GM19324 (cell line): ENCODE results near the gene SNRPA.

Source experiments
- ATAC-seq: cut with Tn5 transposase; IDR thresholded peaks from one replicate; pipeline ENCODE4 v1.9.1; 2021; ENCODE audit warnings: mild to moderate bottlenecking, moderate library complexity; ENCODE audit not compliant: unreplicated experiment, low FRiP score

Gene SNRPA

DNA sequence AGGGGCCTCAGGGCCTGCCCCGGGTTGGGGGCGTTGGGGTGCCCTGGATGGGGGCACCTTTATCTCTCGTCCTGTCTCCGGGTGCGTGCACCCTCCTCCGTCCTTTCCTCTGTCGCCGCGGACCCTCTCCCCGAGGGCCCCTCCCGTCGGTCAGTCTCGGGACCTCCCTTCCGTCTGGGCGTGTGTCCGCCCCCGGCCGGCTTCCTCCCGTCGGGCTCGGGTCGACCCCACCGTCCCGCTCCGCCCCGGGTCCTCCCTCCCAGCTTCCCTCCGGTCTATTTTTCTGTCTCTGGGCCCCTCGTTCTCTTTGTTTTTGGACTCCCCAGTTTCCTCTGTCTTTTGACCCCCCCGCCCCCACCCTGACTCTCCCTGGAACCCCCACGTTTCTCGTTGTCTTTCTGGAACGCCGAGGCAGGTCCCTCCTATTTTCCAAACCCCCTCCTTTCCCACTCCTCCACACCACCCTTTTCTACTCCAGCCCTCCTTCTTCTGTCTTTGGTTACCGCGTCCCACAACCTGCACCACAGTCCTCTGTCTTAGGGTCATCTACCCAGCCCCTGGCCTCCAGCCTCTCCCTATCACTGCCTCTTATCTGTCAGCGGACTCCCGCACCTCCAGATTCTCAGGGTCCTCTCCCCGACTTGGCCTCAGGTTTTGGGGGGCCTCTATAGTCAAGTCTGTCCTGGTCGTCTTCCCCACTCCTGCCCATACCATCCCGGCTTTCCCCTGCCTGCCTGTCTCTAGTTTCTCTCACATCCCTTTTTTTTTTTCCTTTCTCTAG lies 48.7 kb downstream of the SNRPA start:
- ATAC-seq, result no peak

DNA sequence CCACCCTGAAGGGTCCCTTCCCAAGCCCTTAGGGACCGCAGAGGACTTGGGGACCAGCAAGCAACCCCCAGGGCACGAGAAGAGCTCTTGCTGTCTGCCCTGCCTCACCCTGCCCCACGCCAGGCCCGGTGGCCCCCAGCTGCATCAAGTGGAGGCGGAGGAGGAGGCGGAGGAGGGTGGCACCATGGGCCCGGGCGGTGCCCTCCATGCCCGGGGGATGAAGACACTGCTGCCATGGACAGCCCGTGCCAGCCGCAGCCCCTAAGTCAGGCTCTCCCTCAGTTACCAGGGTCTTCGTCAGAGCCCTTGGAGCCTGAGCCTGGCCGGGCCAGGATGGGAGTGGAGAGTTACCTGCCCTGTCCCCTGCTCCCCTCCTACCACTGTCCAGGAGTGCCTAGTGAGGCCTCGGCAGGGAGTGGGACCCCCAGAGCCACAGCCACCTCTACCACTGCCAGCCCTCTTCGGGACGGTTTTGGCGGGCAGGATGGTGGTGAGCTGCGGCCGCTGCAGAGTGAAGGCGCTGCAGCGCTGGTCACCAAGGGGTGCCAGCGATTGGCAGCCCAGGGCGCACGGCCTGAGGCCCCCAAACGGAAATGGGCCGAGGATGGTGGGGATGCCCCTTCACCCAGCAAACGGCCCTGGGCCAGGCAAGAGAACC lies 49.5 kb downstream of the SNRPA start:
- ATAC-seq, result no peak

DNA sequence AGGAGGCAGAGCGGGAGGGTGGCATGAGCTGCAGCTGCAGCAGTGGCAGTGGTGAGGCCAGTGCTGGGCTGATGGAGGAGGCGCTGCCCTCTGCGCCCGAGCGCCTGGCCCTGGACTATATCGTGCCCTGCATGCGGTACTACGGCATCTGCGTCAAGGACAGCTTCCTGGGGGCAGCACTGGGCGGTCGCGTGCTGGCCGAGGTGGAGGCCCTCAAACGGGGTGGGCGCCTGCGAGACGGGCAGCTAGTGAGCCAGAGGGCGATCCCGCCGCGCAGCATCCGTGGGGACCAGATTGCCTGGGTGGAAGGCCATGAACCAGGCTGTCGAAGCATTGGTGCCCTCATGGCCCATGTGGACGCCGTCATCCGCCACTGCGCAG lies 50.0 kb downstream of the SNRPA start:
- no peak for ATAC-seq

DNA sequence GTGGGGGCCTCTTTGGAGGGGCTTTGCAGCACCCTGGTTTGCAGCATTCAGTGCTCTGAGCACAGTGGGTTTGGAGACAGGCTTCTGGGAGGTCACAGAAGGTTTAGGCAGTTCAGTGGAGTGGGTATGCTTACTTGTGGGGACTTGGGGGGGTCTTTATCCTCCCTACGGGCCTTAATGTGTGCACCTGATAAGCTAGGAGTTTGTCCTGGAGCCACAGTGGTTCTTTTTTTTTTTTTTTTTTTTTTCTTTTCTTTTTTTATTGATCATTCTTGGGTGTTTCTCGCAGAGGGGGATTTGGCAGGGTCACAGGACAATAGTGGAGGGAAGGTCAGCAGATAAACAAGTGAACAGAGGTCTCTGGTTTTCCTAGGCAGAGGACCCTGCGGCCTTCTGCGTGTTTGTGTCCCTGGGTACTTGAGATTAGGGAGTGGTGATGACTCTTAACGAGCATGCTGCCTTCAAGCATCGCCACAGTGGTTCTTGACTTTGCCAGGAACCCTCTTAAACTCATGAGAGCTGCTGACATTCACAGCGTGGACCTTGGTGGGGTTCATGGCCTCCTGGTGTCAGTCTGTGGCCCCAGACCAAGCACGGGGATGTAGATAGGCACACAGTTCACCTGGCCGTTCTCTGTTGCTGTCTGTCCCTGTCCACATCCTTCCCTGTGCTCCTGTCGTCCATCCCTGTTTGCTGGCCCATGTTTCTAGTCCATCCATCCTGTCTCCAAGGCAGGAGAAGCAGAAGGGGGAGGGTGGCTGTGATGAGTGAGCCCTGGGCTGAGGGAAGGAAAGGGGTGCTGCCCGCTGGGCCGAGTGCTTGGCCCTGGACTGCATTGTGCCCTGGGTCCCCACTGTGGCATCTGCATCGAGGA lies 50.7 kb downstream of the SNRPA start:
- no peak for ATAC-seq

DNA sequence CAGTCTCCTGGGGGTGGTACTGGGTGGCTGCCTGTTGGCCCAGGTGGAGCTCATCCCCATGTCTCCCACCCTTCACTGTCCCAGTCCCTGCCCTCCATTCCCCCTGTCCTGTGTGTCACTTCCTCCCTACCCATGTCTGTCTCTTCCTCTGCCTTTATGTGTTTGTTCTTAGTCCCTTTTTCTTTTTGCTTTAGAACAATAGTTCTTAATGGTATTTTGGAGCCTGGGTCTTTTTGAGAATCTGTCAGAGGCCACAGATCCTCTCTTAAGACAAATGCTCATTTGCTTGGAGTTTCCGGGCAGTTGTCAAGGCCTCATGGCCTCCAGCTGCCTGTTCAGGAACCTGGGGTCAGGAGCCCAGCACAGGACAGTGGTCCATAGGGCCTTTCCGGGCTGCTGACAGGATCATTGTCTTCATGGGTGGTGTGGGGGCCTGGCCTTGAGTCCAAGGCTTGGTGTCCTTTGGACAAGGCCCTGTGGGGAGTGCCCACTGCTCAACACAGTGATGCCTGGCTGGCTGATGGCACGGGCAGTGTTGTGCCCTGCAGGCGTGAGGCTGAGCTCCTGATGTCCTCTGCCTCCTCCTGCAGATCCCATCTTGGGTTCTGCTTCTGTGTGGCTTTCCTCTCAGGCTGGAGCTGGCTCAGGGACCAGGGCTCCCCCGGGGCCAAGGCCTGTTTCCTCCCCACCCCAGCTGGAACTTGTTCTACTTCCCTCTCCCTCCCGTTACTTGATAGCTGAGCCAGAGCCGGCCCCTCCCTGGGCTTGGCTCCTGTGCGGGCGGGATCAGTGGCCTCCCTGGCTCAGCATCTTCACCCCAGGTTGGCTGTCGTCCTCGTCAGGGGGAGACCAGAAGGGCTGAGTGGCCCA lies 51.5 kb downstream of the SNRPA start:
- ATAC-seq, result no peak

DNA sequence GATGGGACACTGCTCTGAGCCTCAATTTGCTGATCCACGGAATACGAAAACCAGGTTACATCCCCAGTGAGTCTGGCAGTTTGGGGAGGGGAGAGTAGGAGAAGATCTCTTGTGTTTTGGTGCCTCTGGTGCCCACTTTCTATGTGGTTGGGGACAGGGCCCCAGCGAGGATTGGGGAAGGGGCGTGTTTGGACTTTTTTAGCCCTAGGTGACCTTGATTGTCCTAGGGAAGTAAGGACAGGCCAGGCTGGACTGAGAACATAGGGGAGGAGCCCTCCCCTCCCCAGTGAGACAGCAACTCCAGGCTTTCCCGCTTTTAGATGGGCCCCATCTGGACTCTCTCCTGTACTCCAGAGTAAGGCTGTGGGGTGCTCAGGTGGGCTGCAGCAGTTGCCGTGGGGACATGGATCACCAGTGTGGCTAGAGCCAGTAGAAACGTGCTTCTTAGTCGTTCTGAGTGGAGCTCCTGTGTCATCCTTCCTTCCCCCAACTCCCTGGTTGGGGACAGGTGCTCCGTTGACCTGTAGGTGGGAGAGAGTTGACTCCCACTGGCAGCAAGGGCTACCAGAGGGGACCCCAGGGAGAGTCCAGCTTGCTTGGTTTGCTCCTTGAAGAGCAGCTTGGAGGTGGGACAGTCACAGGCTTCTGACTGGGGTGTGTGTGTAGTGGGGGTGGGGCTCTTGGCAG lies 52.3 kb downstream of the SNRPA start:
- no peak for ATAC-seq

DNA sequence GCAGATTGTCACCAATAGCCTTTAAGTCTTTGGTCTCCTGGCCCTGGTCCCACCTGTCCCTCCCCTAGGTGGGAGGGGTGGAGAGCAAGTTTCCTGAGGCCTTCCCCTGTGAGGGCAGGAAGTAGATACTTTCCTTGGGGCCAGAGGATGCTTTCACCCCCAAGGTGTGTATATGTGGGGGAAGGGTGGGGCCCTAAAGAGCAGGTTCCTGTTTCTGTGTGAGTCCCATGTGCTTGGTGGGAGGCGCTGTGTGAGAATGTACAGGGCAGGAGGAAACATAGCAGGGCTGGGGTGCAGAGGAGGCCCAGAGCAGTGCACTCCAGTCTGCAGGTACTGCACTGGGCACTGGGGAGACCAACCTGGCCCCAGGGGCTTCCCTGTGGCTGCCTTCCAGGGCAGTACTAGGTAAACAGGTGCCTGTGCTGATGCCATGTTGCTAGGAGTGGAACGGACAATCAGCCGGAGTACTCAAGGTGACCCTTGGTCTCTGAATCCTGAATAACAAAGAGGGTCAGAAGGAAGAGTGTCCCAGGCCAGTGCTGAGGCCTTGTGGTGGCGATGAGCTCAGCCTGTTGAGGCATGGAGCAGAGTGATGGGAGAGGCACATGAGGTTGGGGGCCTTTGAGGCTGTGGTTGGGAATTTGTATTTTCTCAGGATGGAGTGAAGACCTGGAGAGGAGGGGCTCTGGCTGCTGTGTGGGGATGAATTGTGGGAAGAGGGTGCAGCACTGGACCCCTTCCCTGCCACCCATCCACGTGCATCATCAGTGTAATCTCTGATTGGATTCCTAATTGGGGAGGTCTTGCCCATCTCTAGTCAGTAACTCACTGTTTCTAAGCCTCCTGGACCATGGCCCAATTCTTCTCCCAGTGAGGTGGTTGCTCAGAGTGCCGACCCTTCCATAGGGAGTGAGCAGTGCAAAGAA lies 53.1 kb downstream of the SNRPA start:
- no peak for ATAC-seq

DNA sequence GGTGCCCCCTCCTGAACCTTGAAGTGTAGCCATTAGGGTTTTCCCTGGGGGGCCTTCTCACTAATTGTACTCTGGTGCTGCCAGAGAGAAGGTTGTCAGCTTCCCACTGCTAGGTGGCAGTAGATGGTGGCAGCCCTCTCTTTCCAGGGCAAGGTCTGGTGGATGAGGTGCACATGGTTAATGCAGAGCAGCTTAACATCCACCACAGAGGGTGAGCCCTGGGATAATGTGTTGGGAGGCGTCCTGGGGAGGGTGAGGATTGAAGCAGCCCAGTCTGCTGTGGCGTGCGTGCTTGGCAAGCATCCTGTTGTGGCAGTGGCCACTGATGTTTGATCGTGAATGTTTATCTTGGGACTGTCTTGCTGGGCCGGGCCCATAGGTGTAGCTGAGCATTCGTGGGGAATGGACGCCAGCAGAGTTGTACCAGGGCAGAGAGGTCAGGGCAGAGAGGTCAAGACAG lies 53.8 kb downstream of the SNRPA start:
- ATAC-seq, result no peak

DNA sequence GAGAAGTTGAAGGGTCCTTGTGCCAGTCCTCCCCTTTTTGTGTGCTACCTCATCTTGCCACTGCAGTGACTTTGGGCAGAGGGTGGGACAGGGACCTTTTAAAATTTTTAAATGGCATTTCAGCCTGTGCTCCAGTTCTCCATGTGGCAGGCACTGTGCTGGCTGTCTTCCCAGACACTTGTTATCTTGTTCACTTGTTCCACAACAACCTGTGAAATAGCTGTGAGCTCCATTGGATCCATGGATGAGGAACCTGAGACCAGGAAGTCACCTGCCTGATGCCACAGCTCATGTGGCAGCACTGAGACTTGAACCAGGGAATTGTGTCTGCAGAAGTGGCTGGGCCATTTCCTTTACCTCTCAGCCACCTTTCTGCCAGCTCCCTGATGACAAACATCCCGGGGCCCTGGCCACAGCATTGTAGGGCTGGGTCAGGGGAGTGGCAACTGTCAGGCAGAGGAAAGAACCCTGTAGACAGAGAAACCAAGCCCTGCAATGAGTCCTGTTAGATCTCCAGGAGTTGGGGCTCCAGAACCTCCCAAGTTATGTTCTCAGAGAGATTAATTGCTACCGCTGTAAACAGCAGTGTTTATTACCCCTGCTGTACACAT lies 54.4 kb downstream of the SNRPA start:
- ATAC-seq, result no peak

DNA sequence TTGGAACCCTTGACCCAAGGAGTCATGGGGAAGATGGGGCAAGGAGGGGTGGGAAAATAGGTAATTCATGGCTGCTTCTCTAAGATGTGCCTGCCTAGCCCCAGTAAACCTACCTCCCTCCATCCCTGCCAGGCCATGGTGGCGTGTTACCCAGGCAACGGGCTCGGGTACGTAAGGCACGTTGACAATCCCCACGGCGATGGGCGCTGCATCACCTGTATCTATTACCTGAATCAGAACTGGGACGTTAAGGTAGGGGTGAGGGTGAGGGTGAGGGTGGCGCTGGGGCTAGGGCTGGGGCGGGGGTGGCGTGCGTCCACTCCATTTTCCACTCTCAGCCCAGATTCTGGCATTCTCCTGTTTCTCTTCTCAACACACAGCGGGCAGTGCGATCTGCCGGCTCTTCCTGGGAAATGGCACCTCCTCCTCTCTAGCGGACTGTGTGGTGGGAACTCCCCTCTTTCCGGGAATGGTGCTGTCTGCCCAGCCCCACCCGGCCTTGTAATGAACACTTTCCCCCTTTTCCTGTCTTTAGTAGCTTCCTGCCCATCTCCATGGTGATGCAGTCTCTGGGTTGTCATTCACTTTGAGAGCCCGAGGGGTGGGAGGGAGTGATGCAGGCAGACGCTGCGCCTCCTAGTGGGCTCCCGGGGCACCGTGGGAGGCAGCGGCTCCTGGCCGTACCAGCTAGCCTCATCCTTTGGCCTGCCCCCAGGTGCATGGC lies 55.6 kb downstream of the SNRPA start:
- ATAC-seq, result no peak

DNA sequence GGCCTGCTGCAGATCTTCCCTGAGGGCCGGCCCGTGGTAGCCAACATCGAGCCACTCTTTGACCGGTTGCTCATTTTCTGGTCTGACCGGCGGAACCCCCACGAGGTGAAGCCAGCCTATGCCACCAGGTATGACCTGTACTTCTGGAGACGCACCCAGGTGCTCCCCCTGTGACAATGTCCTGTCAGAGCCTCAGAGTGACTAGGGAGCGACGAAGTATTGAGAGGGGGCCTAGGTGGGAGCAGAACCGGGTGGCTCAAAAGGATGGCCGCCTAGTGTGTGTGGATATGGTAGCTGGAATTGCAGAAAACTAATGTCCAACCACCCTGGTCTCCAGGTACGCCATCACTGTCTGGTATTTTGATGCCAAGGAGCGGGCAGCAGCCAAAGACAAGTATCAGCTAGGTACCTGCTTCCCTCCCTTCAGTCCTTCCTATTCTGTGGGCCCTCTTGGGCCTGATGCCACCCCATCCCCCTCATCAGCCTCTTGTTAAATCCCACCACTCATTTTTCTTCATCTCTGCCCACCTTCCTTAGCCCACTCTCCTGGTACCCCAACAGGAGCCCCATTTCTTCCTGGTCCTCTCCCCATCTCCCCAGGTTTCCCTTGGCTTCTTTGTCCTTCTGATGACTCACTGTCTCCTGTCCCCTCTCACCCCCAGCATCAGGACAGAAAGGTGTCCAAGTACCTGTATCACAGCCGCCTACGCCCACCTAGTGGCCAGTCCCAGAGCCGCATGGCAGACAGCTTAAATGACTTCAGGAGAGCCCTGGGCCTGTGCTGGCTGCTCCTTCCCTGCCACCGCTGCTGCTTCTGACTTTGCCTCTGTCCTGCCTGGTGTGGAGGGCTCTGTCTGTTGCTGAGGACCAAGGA lies 56.4 kb downstream of the SNRPA start:
- ATAC-seq, result no peak

DNA sequence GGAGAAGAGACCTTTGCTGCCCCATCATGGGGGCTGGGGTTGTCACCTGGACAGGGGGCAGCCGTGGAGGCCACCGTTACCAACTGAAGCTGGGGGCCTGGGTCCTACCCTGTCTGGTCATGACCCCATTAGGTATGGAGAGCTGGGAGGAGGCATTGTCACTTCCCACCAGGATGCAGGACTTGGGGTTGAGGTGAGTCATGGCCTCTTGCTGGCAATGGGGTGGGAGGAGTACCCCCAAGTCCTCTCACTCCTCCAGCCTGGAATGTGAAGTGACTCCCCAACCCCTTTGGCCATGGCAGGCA lies 57.0 kb downstream of the SNRPA start:
- no peak for ATAC-seq

DNA sequence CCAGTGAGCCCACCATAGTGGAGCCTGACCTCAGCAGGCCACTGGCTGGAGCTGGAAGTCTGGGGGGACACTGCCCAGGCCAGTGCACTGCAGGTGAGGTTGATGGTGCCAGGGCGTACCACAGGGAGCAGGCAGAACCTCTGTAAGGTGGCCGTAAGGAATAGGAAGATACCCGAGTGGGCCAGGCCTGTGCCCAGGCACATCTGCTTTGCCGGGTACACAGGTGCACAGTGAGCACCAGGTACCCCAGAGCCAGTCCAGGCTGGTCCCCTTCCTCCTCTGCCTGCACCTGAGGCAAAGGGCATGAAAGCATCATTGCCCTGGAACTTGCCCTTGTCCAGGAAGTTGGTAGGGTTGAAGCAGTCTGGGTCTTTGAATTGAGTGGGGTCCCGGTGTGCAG lies 57.5 kb downstream of the SNRPA start:
- ATAC-seq, result no peak

DNA sequence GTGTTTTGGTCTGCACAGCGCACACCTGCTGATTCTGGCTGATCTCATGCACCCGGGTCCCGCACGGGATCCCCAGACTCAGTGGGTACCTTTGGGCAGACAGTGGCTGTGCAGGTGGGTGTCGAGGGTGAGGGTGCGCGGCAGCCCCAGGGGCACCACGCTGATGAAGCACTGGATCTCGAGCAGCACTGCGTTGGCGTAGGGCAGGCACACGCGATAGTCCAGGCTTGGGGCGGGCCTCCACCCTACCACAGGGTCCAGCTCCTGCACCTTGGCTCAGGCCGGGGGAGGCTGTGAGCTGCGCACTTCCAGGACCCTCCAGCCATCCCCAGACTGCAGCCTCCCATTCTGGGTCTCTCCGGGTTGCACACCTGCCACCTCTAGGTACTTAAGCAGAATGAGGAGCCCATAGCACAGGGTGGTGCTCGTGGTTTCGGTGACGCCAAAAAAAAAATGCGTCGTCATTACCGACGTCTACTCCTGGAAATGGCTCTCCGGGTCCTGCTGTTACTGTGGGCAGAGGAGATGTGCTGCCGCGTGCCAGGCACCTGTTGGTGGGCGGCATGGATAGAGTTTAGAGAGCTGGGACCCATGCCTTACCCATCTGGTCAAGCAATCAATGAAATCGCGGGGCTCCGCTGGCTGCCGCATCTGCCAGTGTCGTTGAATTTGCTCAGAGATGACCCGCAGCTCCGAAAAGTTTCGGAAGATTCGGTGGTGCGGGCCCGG lies 58.5 kb downstream of the SNRPA start:
- ATAC-seq, result no peak

DNA sequence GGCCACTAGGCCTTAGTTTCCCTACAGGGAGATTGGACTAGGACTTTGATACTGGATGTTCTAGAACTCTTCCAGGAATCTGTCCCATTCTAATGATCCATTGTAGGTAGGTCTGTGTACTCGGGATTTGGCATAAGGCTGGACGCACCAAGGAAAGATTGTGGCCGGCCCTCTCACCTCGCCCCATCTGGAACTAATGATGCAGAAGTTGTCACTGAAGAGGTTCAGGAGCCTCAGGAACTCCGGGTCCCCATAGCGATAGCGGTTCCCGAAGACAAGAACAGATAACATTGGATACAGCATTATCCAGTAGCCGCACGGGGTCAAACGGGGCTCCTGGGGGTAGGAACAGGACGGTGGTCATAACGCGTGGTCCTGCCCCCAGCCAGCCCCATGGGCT lies 59.2 kb downstream of the SNRPA start:
- ATAC-seq, result no peak
